Activated CD4-positive, alpha-beta T cell treated with anti-CD3 and anti-CD28 coated beads, Interleukin-2, amount 50 U/mL, for 1 hour (primary cell): Measurements from ENCODE around the gene ZNF430.
"Not testable (repeated sequence)": the region's sequence is repeated elsewhere in the genome, so short reads cannot be mapped to it uniquely, and the experiment has no call there.

Source experiments
- DNase-seq: peaks from one replicate; pipeline ENCODE4 v3.0.0-alpha.2; 2020

ZNF430 gene

GRCh38 chr19:21020298-21021227, at the start of gene ZNF430:
TSS of gene ZNF430 (plus strand) at chr19:21020657. CDS start at chr19:21020801, 144 bp downstream.
- DNase-seq, result peak; percentile 87

DNA sequence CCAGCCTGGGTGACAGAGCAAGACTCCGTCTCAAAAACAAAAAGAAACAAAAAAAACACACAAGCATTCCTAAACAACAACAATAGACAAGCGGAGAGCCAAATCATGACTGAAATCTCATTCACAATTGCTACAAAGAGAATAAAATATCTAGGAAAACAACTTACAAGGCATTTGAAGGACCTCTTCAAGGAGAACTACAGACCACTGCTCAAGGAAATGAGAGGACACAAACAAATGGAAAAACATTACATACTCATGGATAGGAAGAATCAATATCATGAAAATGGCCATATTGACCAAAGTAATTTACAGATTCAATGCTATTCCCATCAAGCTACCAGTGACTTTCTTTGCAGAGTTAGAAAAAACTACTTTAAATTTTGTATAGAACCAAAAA, 27.7 kb upstream of the ZNF430 start:
- DNase-seq, result not testable (repeated sequence)

GRCh38 chr19:20999731-21000352, 20.6 kb upstream of the ZNF430 start:
- DNase-seq, result peak; percentile 78

DNA sequence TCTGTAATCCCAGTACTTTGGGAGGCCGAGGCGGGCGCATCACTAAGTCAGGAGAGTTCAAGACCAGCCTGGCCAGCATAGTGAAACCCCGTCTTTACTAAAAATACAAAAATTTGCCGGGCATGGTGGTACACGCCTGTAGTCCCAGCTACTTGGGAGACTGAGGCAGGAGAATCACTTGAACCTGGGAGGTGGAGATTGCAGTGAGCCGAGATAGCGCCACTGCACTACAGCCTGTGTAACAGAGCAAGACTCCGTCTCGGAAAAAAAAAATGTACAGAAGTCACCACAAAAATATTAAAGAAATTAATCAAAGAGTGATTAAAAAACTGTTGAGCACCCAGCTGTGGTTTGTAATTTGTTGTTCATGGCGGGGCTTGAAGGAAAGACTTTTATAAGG, 781 bp downstream of the ZNF430 start:
- DNase-seq, result not testable (repeated sequence)

GRCh38 chr19:21022996-21023395, 2.5 kb downstream of the ZNF430 start:
- no peak for DNase-seq

GRCh38 chr19:21023901-21024300, 3.4 kb downstream of the ZNF430 start:
- DNase-seq, result no peak

- no peak for DNase-seq
These were observed 8.5 kb downstream of the ZNF430 start for GRCh38 chr19:21028969-21029268.

- no peak for DNase-seq
These were observed 24.6 kb downstream of the ZNF430 start for GRCh38 chr19:21045028-21045427.

GRCh38 chr19:21046489-21046888, 26.0 kb downstream of the ZNF430 start:
- DNase-seq, result no peak

GRCh38 chr19:21047716-21048115, 27.3 kb downstream of the ZNF430 start:
- no peak for DNase-seq

GRCh38 chr19:21052902-21053301, 32.4 kb downstream of the ZNF430 start:
- DNase-seq, result no peak

- no peak for DNase-seq
These were observed 44.9 kb downstream of the ZNF430 start for GRCh38 chr19:21065336-21065735.

GRCh38 chr19:21082011-21082975, 61.8 kb downstream of the ZNF430 start, which contains the start of gene ZNF714:
TSS of gene ZNF714 (plus strand) at chr19:21082203. CDS start at chr19:21098269, 16,066 bp downstream.
- DNase-seq, result peak; percentile 76

DNA sequence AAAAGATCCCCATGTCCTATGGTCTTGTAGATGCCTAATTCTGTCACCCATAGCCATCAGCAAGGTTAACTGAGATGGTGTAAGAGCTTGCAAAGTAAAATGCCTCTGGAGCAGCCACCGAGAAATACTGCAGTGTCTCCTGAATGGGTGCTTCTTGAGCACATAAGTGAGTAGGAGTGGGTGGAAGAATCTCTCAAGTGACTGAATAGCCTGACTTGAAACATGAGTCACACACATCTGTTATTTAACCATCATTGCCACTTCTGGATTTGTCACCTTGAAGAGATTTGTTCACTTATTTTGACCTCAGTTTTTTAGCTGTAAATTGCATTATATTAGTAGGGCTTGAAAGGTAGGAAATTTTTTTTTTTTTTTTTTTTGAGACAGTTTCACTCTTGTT, 63.9 kb downstream of the ZNF430 start:
- DNase-seq, result no peak

- no peak for DNase-seq
These were observed 67.4 kb downstream of the ZNF430 start for GRCh38 chr19:21087871-21088270.

DNA sequence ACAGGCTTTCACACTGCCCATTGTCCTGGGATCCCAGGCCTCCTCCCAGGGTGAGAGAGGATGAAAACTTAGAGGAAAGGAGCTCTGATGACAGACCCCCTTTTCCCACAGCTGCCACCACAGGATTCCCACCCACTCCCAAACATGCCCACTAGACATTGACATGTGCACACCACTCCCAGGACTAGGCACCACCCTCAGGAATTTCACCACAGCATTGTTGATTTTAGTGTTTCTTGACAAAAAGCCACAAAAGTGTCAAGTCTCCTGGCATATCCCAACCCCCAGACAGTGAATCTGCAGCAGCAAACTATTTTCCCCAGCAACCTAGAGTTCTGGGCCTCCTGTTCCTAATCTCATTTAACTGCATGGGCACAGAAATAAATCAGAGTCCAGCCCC, 71.7 kb downstream of the ZNF430 start:
- DNase-seq, result no peak

GRCh38 chr19:21094347-21095025, 74.0 kb downstream of the ZNF430 start:
- no peak for DNase-seq

DNA sequence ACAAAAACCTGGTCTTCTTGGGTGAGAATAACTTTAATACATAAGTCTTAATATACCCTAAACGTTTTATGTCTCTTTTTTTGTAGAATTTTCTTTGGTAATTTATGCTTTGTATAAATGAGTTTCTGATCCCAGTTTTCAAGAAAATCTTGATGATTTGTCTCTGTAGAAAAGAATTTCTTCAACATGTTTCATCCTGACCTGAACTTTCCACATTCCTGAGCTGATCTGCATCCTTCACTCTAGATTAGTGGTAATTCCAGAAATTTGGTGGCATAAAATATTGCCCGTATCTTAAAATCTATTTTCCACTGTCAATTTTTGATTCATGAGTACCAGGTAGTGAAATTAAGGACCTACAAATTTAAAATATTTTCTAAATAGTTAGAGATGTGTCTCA, 77.8 kb downstream of the ZNF430 start:
- DNase-seq, result no peak

DNA sequence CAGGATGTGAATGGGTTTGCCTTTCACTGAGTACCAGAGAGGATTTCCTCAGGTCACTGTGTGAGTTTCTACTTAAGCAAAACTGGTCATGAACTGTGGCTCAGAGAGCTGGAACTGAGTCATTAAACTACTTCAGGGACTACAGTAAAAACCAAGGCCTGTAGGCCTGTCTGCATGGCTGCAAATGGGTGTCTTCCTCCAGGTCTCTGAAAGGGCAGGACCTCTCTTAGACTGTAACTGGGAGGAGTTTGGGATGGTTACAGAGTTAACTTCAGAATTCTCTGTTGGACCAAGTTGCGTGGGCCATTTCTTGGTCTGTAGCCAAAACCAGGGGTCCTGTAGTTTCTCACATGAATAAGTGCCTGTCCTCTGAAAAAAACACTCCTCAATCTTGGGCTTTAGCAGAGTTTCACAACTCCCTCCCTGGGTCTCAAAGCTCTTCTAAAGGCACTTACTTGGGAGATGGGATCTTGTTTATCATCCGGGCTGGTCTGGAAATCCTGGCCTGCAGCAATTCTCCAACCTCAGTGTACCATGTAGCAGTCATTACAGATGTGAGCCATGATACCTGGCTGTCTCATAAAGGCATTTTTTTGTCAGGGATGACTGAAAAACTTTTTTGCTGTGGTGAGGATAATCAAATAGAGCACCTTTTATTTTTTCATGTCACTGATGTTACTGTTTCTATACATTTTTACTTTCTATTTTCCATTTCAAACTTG, 81.2 kb downstream of the ZNF430 start:
- DNase-seq, result no peak

- DNase-seq, result no peak
These were observed 88.7 kb downstream of the ZNF430 start for GRCh38 chr19:21109116-21109515.
